ENCODE measurements around the gene SPATA20. TPM values are rescaled to one million over a fixed set of nuclear protein-coding genes. Genes with fewer than 3 reads are reported as not detected.

The SPATA20 gene
- total and polyA plus RNA-seq, 12 donors, result 12.7 to 246 (median 150) TPM

DNA sequence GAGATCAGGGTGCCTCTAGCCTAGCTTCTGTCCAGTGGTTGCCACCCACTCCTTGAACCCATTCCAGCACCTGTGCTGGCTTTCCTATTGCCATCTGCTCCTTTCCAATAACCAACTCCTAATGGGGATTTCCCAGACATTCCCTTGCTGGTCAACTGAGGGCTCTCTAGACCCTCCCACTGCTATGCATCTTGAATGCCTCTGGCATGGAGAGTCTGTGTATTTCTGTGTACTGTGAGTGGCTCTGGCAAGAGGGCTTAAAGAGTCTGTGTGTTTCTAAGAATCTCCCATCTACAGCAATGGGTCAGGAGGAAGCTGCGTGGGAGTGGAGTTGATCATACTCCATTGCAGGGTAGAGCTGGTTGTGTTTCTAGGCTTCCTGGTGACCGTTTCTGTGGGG is 25.5 kb upstream of the SPATA20 start:
- intact Hi-C loops (cut with DNase I), result no loop called here
- 81 to 86% (median 84%) methylated on average over 2 of the region's 2 CpGs for WGBS, 4 donors
- Histone ChIP-seq H3K27me3 (no peaks in the 10 kb centered on the region), H3K4me1 (replicated peaks in 1 of 2) (peaks cover 7% of the 10 kb centered on the region in 2 donors), H3K27ac (no peak overlapping the region), H3K9me3 (replicated peaks in 1 of 3) (no peaks in the 10 kb centered on the region), H3K4me3 (no peak overlapping the region), H3K36me3 (replicated peaks in 1 of 2) (no peaks in the 10 kb centered on the region)
- no peak for DNase-seq
- TF ChIP-seq POLR2A (IDR thresholded peaks at IDR 0.05), result no peak
- TF ChIP-seq, protein P1, sequence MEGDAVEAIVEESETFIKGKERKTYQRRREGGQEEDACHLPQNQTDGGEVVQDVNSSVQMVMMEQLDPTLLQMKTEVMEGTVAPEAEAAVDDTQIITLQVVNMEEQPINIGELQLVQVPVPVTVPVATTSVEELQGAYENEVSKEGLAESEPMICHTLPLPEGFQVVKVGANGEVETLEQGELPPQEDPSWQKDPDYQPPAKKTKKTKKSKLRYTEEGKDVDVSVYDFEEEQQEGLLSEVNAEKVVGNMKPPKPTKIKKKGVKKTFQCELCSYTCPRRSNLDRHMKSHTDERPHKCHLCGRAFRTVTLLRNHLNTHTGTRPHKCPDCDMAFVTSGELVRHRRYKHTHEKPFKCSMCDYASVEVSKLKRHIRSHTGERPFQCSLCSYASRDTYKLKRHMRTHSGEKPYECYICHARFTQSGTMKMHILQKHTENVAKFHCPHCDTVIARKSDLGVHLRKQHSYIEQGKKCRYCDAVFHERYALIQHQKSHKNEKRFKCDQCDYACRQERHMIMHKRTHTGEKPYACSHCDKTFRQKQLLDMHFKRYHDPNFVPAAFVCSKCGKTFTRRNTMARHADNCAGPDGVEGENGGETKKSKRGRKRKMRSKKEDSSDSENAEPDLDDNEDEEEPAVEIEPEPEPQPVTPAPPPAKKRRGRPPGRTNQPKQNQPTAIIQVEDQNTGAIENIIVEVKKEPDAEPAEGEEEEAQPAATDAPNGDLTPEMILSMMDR (IDR thresholded peaks at IDR 0.05), result no peak

DNA sequence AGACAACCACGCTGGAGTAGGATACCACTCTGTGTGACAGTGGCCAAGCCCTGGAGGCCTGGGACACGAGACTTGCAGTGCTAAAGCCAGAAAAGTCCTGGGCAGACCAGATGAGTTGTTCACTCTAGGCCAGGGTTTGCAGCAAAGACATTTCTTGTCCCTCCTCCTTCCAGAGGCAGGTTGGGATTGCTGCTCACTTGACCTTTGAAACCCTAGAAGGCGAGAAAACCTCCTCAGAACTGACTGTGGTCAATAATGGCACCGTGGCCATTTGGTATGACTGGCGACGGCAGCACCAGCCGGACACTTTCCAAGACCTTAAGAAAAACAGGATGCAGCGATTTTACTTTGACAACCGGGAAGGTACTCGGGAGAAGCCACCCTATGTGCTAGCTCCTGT is 24.2 kb upstream of the SPATA20 start:
- WGBS, 4 donors, result 90 to 98% (median 95%) methylated on average over 10 of the region's 10 CpGs
- Histone ChIP-seq H3K27ac (no peak overlapping the region), H3K4me1 (replicated peaks in 1 of 2) (peaks cover 7% of the 10 kb centered on the region in 2 donors), H3K4me3 (no peak overlapping the region), H3K27me3 (no peaks in the 10 kb centered on the region), H3K36me3 (replicated peaks in 1 of 2) (no peaks in the 10 kb centered on the region), H3K9me3 (replicated peaks in 1 of 3) (no peaks in the 10 kb centered on the region)
- TF ChIP-seq, protein P1 (IDR thresholded peaks at IDR 0.05), result no peak
- TF ChIP-seq POLR2A (IDR thresholded peaks at IDR 0.05), result no peak
- intact Hi-C loops (cut with DNase I), result no loop called here
- DNase-seq, result no peak

DNA sequence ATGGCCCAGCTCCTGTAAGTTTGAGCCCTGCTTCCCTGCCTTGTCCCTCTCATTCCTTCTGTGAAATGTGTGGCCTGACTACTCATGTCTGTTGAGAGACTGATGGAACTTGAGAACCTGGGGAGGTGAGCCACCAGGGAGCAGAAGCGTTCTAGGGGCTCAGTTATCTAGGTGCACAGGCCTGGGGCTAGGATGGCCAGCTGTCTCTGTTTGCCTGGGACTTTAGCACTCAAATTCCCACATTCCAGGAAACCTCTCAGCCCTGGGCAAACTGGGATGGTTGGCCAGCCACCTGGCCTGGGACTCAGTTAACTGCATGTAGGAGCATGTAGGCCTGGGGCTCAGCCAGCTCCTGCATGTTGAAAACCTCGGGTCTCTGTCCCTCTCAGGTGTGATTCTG is 23.8 kb upstream of the SPATA20 start:
- Histone ChIP-seq H3K27ac (no peak overlapping the region), H3K36me3 (replicated peaks in 1 of 2) (no peaks in the 10 kb centered on the region), H3K27me3 (no peaks in the 10 kb centered on the region), H3K4me1 (replicated peaks in 1 of 2) (peaks cover 7% of the 10 kb centered on the region in 2 donors), H3K4me3 (no peak overlapping the region), H3K9me3 (replicated peaks in 1 of 3) (no peaks in the 10 kb centered on the region)
- DNase-seq, result no peak
- TF ChIP-seq POLR2A (IDR thresholded peaks at IDR 0.05), result no peak
- intact Hi-C loops (cut with DNase I), result no loop called here
- 79 to 94% (median 90%) methylated on average over 2 of the region's 2 CpGs for WGBS, 4 donors

DNA sequence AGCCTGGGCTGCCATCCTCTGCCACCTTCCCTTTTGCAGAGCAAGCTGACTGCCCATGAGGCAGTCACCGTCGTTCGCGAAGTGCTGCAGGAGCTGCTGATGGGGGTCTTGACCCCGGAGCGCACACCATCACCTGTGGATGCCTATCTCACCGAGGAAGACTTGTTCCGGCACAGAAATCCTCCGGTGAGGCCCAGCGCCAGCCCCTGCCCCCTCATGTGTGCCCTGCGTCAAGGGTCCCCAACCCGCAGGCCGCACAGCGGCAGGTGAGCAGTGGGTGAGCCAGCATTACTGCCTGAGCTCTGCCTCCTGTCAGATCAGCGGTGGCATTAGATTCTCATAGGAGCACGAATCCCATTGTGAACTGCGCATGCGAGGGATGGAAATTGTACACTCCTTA is 22.1 kb upstream of the SPATA20 start:
- no peaks in the 10 kb centered on the region for H3K27me3 ChIP-seq
- intact Hi-C loops (cut with DNase I), result no loop called here
- no peak for TF ChIP-seq POLR2A (IDR thresholded peaks at IDR 0.05)
- TF ChIP-seq, protein P1 (IDR thresholded peaks at IDR 0.05), result no peak
- no peaks in the 10 kb centered on the region for H3K4me1 ChIP-seq (replicated peaks in 1 of 2)
- H3K36me3 ChIP-seq (replicated peaks in 1 of 2), result no peaks in the 10 kb centered on the region
- H3K9me3 ChIP-seq (replicated peaks in 1 of 3), result no peaks in the 10 kb centered on the region
- WGBS, 4 donors, result 90 to 94% (median 93%) methylated on average over 13 to 18 of the region's 18 CpGs
- no peak overlapping the region for H3K4me3 ChIP-seq
- DNase-seq, result no peak
- H3K27ac ChIP-seq, result no peak overlapping the region

DNA sequence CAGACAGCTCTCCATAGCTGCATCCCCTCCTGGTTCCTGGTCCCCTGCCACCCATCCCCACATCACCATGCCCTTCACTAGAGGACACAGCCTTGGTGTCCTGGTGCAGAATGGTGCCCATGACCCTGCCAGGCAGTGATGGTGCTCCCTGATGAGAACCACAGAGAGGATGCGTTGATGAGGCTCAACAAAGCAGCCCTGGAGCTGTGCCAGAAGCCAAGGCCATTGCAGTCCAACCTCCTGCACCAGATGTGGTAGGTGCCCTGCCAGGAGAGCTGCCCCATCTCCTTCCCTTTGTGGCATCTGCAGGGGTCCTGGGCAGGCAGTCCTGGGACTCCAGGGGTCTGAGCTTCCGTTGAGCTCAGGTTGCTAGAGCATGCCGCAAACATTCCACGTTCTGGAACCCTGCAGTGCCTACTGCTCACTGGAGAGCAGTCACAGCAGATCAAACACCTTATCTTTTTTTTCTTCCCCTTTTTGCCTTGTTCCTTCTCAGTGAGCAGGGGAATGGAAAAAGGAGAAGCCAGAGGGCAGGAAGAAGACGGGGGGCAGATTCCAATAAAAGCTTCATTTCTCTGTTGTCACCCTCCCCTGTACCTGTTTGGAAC is 19.7 kb upstream of the SPATA20 start:
- H3K4me3 ChIP-seq, result no peak overlapping the region
- H3K36me3 ChIP-seq (replicated peaks in 1 of 2), result no peaks in the 10 kb centered on the region
- peaks cover 0 to 3% of the 10 kb centered on the region in 2 donors for H3K4me1 ChIP-seq (replicated peaks in 1 of 2)
- no peak for DNase-seq
- intact Hi-C loops (cut with DNase I), result no loop called here
- no peaks in the 10 kb centered on the region for H3K27me3 ChIP-seq
- no peaks in the 10 kb centered on the region for H3K9me3 ChIP-seq (replicated peaks in 1 of 3)
- 34 to 58% (median 43%) methylated on average over 4 to 5 of the region's 5 CpGs for WGBS, 4 donors
- no peak overlapping the region for H3K27ac ChIP-seq
- TF ChIP-seq POLR2A (IDR thresholded peaks at IDR 0.05), result no peak

Data from adrenal gland (tissue), 12 donors.